NCI-H2107 treated with DMSO at 0.1 percent for 48 hours (cell line): Measurements from ENCODE around the gene ZNF80.
"Not testable (repeated sequence)": the region's sequence is repeated elsewhere in the genome, so short reads cannot be mapped to it uniquely, and the experiment has no call there.

Experiments used
- DNase-seq: peaks from one replicate; lab custom pipeline; 2025; ENCODE audit not compliant: unreplicated experiment; lab: John Stamatoyannopoulos, UW

Gene ZNF80

GRCh38 chr3:114237478-114237877, at the start of gene ZNF80:
TSS of gene ZNF80 (minus strand) at chr3:114237578. CDS start at chr3:114237074, 504 bp downstream.
- not testable (repeated sequence) for DNase-seq

- no peak for DNase-seq
These were observed 48.9 kb upstream of the ZNF80 start for GRCh38 chr3:114286266-114286665.

- no peak for DNase-seq
These were observed 48.4 kb upstream of the ZNF80 start for GRCh38 chr3:114285648-114286230.

- DNase-seq = no peak
These were observed 47.3 kb upstream of the ZNF80 start for GRCh38 chr3:114284644-114285043.

GRCh38 chr3:114276856-114277255, 39.5 kb upstream of the ZNF80 start:
- DNase-seq = not testable (repeated sequence)

- no peak for DNase-seq
These were observed 37.6 kb upstream of the ZNF80 start for GRCh38 chr3:114274929-114275328.

- DNase-seq = no peak
These were observed 34.9 kb upstream of the ZNF80 start for GRCh38 chr3:114272271-114272670.

GRCh38 chr3:114270019-114270418, 32.6 kb upstream of the ZNF80 start:
- DNase-seq = no peak

- DNase-seq = no peak
These were observed 22.8 kb upstream of the ZNF80 start for GRCh38 chr3:114260152-114260551.

- no peak for DNase-seq
These were observed 22.2 kb upstream of the ZNF80 start for GRCh38 chr3:114259566-114259965.

GRCh38 chr3:114253505-114253904, 16.1 kb upstream of the ZNF80 start:
- DNase-seq = no peak

GRCh38 chr3:114252954-114253353, 15.6 kb upstream of the ZNF80 start:
- no peak for DNase-seq

GRCh38 chr3:114242947-114243346, 5.6 kb upstream of the ZNF80 start:
- DNase-seq = no peak

- DNase-seq = no peak
These were observed 3.9 kb upstream of the ZNF80 start for GRCh38 chr3:114241262-114241661.

GRCh38 chr3:114238146-114238785, 888 bp upstream of the ZNF80 start:
- not testable (repeated sequence) for DNase-seq

GRCh38 chr3:114235431-114235830, 1.9 kb downstream of the ZNF80 start:
- no peak for DNase-seq

- no peak for DNase-seq
These were observed 2.6 kb downstream of the ZNF80 start for GRCh38 chr3:114234745-114235144.

GRCh38 chr3:114231616-114232015, 5.8 kb downstream of the ZNF80 start:
- no peak for DNase-seq

- DNase-seq = no peak
These were observed 10.3 kb downstream of the ZNF80 start for GRCh38 chr3:114227076-114227475.

- no peak for DNase-seq
These were observed 11.1 kb downstream of the ZNF80 start for GRCh38 chr3:114226313-114226712.

GRCh38 chr3:114223143-114223542, 14.2 kb downstream of the ZNF80 start:
- DNase-seq = no peak

GRCh38 chr3:114221881-114222264, 15.5 kb downstream of the ZNF80 start:
- no peak for DNase-seq
